Activated naive CD4-positive, alpha-beta T cell treated with anti-CD3 and anti-CD28 coated beads for 36 hours (primary cell): ENCODE measurements around the gene SKIDA1. TPM values are rescaled to one million over a fixed set of nuclear protein-coding genes. Genes with fewer than 3 reads are reported as not detected.

Source experiments
- CTCF ChIA-PET: fragments of 350-600 bp; sonication (Branson Sonifier 250); formaldehyde crosslinking; loops from one replicate; lab custom pipeline; 2021; ENCODE audit warnings: antibody characterized with exemption; lab: Charles Lee
- DNase-seq: peaks from one replicate; pipeline ENCODE4 v3.0.0-alpha.2; 2020
- H3K27ac Mint-ChIP-seq: one replicate; pipeline ENCODE4 v1.8.0; 2021; ENCODE audit warnings: mild to moderate bottlenecking, mixed read lengths
- H3K27me3 Mint-ChIP-seq: one replicate; pipeline ENCODE4 v1.8.0; 2021; ENCODE audit warnings: low read depth, mixed read lengths
- H3K36me3 Mint-ChIP-seq: one replicate; pipeline ENCODE4 v1.8.0; 2021; ENCODE audit warnings: low read depth, mixed read lengths
- H3K4me1 Mint-ChIP-seq: one replicate; pipeline ENCODE4 v1.8.0; 2021; ENCODE audit warnings: low read depth, mixed read lengths
- H3K4me3 Mint-ChIP-seq: one replicate; pipeline ENCODE4 v1.8.0; 2021; ENCODE audit warnings: mild to moderate bottlenecking, moderate library complexity, mixed read lengths
- H3K9me3 Mint-ChIP-seq: one replicate; pipeline ENCODE4 v1.8.0; 2021; ENCODE audit warnings: mixed read lengths
- intact Hi-C: fragments of 100-400 bp; cut with micrococcal nuclease; formaldehyde crosslinking; loops from one replicate; pipeline ENCODE4 v1.15.1; 2023
- total RNA-seq, 2 experiments: library from RNA; stranded (reverse); gene quantifications; one replicate each; pipeline ENCODE4 v1.2.3, GENCODE V29; 2021

Gene SKIDA1
- total RNA-seq, 2 experiments from 2014 or later: 0.10 TPM; not detected in 1

- H3K36me3 Mint-ChIP-seq: no peaks in the 10 kb centered on the region
- H3K9me3 Mint-ChIP-seq: no peaks in the 10 kb centered on the region
- intact Hi-C loops: no loop called here
- H3K27ac Mint-ChIP-seq: no peak overlapping the region
- H3K4me3 Mint-ChIP-seq: no peak overlapping the region
- peaks cover 24% of the 10 kb centered on the region for H3K4me1 Mint-ChIP-seq
- DNase-seq: no peak
- CTCF ChIA-PET: no interaction called here
- peaks cover 61% of the 10 kb centered on the region for H3K27me3 Mint-ChIP-seq
Observed at GRCh38 chr10:21514129-21514817, 11.2 kb downstream of the SKIDA1 start.

GRCh38 chr10:21513405-21513788 is 12.1 kb downstream of the SKIDA1 start:
- CTCF ChIA-PET: no interaction called here
- Mint-ChIP-seq H3K4me3 (no peak overlapping the region), H3K36me3 (no peaks in the 10 kb centered on the region), H3K4me1 (peaks cover 16% of the 10 kb centered on the region), H3K27ac (no peak overlapping the region), H3K9me3 (no peaks in the 10 kb centered on the region), H3K27me3 (peaks cover 53% of the 10 kb centered on the region)
- no peak for DNase-seq
- intact Hi-C loops: no loop called here

- CTCF ChIA-PET: no interaction called here
- intact Hi-C loops: no loop called here
- no peak for DNase-seq
- Mint-ChIP-seq H3K36me3 (no peaks in the 10 kb centered on the region), H3K4me1 (peaks cover 10% of the 10 kb centered on the region), H3K27ac (no peak overlapping the region), H3K4me3 (no peak overlapping the region), H3K9me3 (no peaks in the 10 kb centered on the region), H3K27me3 (peaks cover 47% of the 10 kb centered on the region)
Observed at GRCh38 chr10:21512573-21513404, 12.7 kb downstream of the SKIDA1 start.

GRCh38 chr10:21511946-21512572 is 13.4 kb downstream of the SKIDA1 start:
- CTCF ChIA-PET: no interaction called here
- Mint-ChIP-seq H3K9me3 (no peaks in the 10 kb centered on the region), H3K36me3 (no peaks in the 10 kb centered on the region), H3K4me3 (no peak overlapping the region), H3K4me1 (peaks cover 6% of the 10 kb centered on the region), H3K27ac (no peak overlapping the region), H3K27me3 (peaks cover 42% of the 10 kb centered on the region)
- no peak for DNase-seq
- intact Hi-C loops: no loop called here

- no peaks in the 10 kb centered on the region for H3K9me3 Mint-ChIP-seq
- intact Hi-C loops: no loop called here
- H3K4me3 Mint-ChIP-seq: no peak overlapping the region
- CTCF ChIA-PET: interaction anchor here (0.6 kb wide), 1 partner anchor 15 kb away, joined by 3 read pairs; no protein-coding TSS in a partner anchor
- peaks cover 3% of the 10 kb centered on the region for H3K4me1 Mint-ChIP-seq
- H3K27me3 Mint-ChIP-seq: peaks cover 43% of the 10 kb centered on the region
- no peak overlapping the region for H3K27ac Mint-ChIP-seq
- no peaks in the 10 kb centered on the region for H3K36me3 Mint-ChIP-seq
- no peak for DNase-seq
Observed at GRCh38 chr10:21511095-21511570, 14.3 kb downstream of the SKIDA1 start.

- CTCF ChIA-PET: interaction anchor here (0.6 kb wide), 1 partner anchor 14 kb away, joined by 3 read pairs; no protein-coding TSS in a partner anchor
- Mint-ChIP-seq H3K4me3 (no peak overlapping the region), H3K36me3 (no peaks in the 10 kb centered on the region), H3K27ac (no peak overlapping the region), H3K9me3 (no peaks in the 10 kb centered on the region), H3K4me1 (no peaks in the 10 kb centered on the region), H3K27me3 (peaks cover 40% of the 10 kb centered on the region)
- DNase-seq: no peak
- intact Hi-C loops: no loop called here
Observed at GRCh38 chr10:21510241-21511094, 15.0 kb downstream of the SKIDA1 start.

GRCh38 chr10:21509341-21510240 is 15.9 kb downstream of the SKIDA1 start:
- Mint-ChIP-seq H3K4me3 (no peak overlapping the region), H3K36me3 (no peaks in the 10 kb centered on the region), H3K27me3 (peaks cover 31% of the 10 kb centered on the region), H3K9me3 (no peaks in the 10 kb centered on the region), H3K4me1 (no peaks in the 10 kb centered on the region), H3K27ac (no peak overlapping the region)
- no peak for DNase-seq
- CTCF ChIA-PET: no interaction called here
- intact Hi-C loops: no loop called here

- Mint-ChIP-seq H3K4me3 (no peak overlapping the region), H3K36me3 (no peaks in the 10 kb centered on the region), H3K4me1 (no peaks in the 10 kb centered on the region), H3K27me3 (peaks cover 28% of the 10 kb centered on the region), H3K27ac (no peak overlapping the region), H3K9me3 (no peaks in the 10 kb centered on the region)
- CTCF ChIA-PET: interaction anchor here (0.6 kb wide), 1 partner anchor 352 kb away, joined by 3 read pairs; no protein-coding TSS in a partner anchor
- intact Hi-C loops: no loop called here
- DNase-seq: no peak
Observed at GRCh38 chr10:21508706-21509331, 16.7 kb downstream of the SKIDA1 start.

- H3K27ac Mint-ChIP-seq: no peak overlapping the region
- intact Hi-C loops: no loop called here
- H3K4me3 Mint-ChIP-seq: no peak overlapping the region
- H3K9me3 Mint-ChIP-seq: no peaks in the 10 kb centered on the region
- DNase-seq: no peak
- H3K36me3 Mint-ChIP-seq: no peaks in the 10 kb centered on the region
- CTCF ChIA-PET: no interaction called here
- no peaks in the 10 kb centered on the region for H3K4me1 Mint-ChIP-seq
- peaks cover 21% of the 10 kb centered on the region for H3K27me3 Mint-ChIP-seq
Observed at GRCh38 chr10:21507150-21507549, 18.3 kb downstream of the SKIDA1 start.

GRCh38 chr10:21506351-21506750 is 19.1 kb downstream of the SKIDA1 start:
- CTCF ChIA-PET: no interaction called here
- Mint-ChIP-seq H3K9me3 (no peaks in the 10 kb centered on the region), H3K36me3 (no peaks in the 10 kb centered on the region), H3K4me3 (no peak overlapping the region), H3K4me1 (no peaks in the 10 kb centered on the region), H3K27me3 (peaks cover 15% of the 10 kb centered on the region), H3K27ac (no peak overlapping the region)
- intact Hi-C loops: no loop called here
- no peak for DNase-seq
